MCF 10A (cell line): Measurements from ENCODE around the gene SPATA46. TPM values are rescaled to one million over a fixed set of nuclear protein-coding genes. Genes with fewer than 3 reads are reported as not detected.
"Not testable (repeated sequence)": the region's sequence is repeated elsewhere in the genome, so short reads cannot be mapped to it uniquely, and the experiment has no call there.

Experiments
- BruUV-seq: library from RNA; stranded (reverse); fragments of 400-500 nt; replicated peaks from 2 replicates; lab custom pipeline; 2021; lab: Mats Ljungman, UMichigan
- CTCF ChIA-PET: fragments of 300-600 bp; sonication (Branson Sonifier 250); formaldehyde crosslinking; extraction: SDS; loops from one replicate; lab custom pipeline; 2021; ENCODE audit warnings: antibody characterized with exemption, inconsistent platforms; lab: Yijun Ruan, JAX
- POLR2A ChIA-PET: fragments of 300-600, 350-650 bp; sonication (Branson Sonifier 250); formaldehyde crosslinking; extraction: SDS; loops from one replicate; lab custom pipeline; 2020; ENCODE audit warnings: antibody characterized with exemption, inconsistent platforms; lab: Yijun Ruan, JAX
- DNase-seq: peaks from one replicate; pipeline ENCODE4 v3.0.0-alpha.2; 2018; ENCODE audit not compliant: unreplicated experiment
- H3K27ac Mint-ChIP-seq: one replicate; pipeline ENCODE4 v1.8.0; 2022; ENCODE audit warnings: mild to moderate bottlenecking, low read depth, mixed read lengths; ENCODE audit not compliant: unreplicated experiment
- H3K27me3 Mint-ChIP-seq: one replicate; pipeline ENCODE4 v1.8.0; 2022; ENCODE audit warnings: mixed read lengths; ENCODE audit not compliant: insufficient read depth, unreplicated experiment
- H3K36me3 Mint-ChIP-seq: one replicate; pipeline ENCODE4 v1.8.0; 2022; ENCODE audit warnings: mild to moderate bottlenecking, moderate library complexity, mixed read lengths; ENCODE audit not compliant: insufficient read depth, unreplicated experiment
- H3K4me1 Mint-ChIP-seq: one replicate; pipeline ENCODE4 v1.8.0; 2022; ENCODE audit warnings: mixed read lengths; ENCODE audit not compliant: insufficient read depth, unreplicated experiment
- H3K4me3 Mint-ChIP-seq: one replicate; pipeline ENCODE4 v1.8.0; 2022; ENCODE audit warnings: mild to moderate bottlenecking, moderate library complexity, mixed read lengths; ENCODE audit not compliant: unreplicated experiment
- H3K9me3 Mint-ChIP-seq: one replicate; pipeline ENCODE4 v1.8.0; 2022; ENCODE audit warnings: mixed read lengths; ENCODE audit not compliant: unreplicated experiment
- CTCF ChIP-seq: fragments of 200-600 bp; IDR thresholded peaks from one replicate; pipeline ENCODE4 v1.8.0; 2022; ENCODE audit warnings: antibody characterized with exemption, mild to moderate bottlenecking; ENCODE audit not compliant: unreplicated experiment
- intact Hi-C: fragments of 100-400 bp; cut with micrococcal nuclease; formaldehyde crosslinking; loops from 2 replicates; pipeline ENCODE4 v1.14.1; 2022
- total RNA-seq: library from RNA; stranded (reverse); gene quantifications from 2 replicates; pipeline ENCODE4 v1.2.3, GENCODE V29; 2022

SPATA46 gene
- total RNA-seq, 1 experiment from 2014 or later, result not detected

DNA sequence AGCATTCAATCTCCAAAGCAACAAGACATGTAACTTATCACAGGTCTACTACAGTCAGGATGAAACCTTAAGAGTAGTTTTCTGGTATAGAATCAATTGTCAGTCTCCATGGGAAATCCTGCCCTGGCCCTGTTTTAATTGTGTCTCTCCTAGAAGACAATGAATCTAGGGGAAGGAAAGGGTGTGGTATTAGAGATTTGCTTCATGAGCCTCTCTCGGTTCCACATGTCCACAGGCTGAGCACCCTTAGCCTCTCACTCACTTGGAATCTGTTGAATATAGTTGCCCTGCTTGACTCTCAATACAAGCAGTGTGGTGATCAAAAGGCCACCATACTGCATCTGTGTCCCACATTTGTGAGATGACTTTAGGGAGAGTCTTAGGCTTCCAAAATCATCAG lies 17.7 kb downstream of the SPATA46 start:
- H3K36me3 Mint-ChIP-seq, result no peaks in the 10 kb centered on the region
- no peak overlapping the region for H3K4me3 Mint-ChIP-seq
- POLR2A ChIA-PET, result no interaction called here
- no peaks in the 10 kb centered on the region for H3K9me3 Mint-ChIP-seq
- no peak for TF ChIP-seq CTCF
- intact Hi-C loops, result loop anchor here (2.0 to 5.0 kb wide), 2 partner anchors 150 to 253 kb away; no protein-coding TSS in a partner anchor
- H3K4me1 Mint-ChIP-seq, result peaks cover 8% of the 10 kb centered on the region
- BruUV-seq, result no TSS peak
- no peak for DNase-seq
- CTCF ChIA-PET, result interaction anchor here (1.4 kb wide), 1 partner anchor 24 kb away, joined by 4 read pairs; no protein-coding TSS in a partner anchor
- H3K27ac Mint-ChIP-seq, result no peak overlapping the region
- H3K27me3 Mint-ChIP-seq, result no peaks in the 10 kb centered on the region

GRCh38 chr1:162357681-162358266 lies 18.9 kb downstream of the SPATA46 start:
- Mint-ChIP-seq H3K27ac (no peak overlapping the region), H3K9me3 (no peaks in the 10 kb centered on the region), H3K4me1 (peaks cover 8% of the 10 kb centered on the region), H3K27me3 (no peaks in the 10 kb centered on the region), H3K36me3 (no peaks in the 10 kb centered on the region), H3K4me3 (no peak overlapping the region)
- peak; percentile 83 for TF ChIP-seq CTCF
- peak; percentile 80 for DNase-seq
- CTCF ChIA-PET, result interaction anchor here (0.5 to 3.5 kb wide), 18 partner anchors 9 to 302 kb away, joined by 3 to 67 read pairs (median 4); no protein-coding TSS in a partner anchor
- POLR2A ChIA-PET, result interaction anchor here (1.0 to 1.9 kb wide), 2 partner anchors 14 to 31 kb away, joined by 4 to 9 read pairs; no protein-coding TSS in a partner anchor
- intact Hi-C loops, result loop anchor here (1.0 to 5.0 kb wide), 4 partner anchors 35 to 301 kb away; no protein-coding TSS in a partner anchor
- no TSS peak for BruUV-seq

DNA sequence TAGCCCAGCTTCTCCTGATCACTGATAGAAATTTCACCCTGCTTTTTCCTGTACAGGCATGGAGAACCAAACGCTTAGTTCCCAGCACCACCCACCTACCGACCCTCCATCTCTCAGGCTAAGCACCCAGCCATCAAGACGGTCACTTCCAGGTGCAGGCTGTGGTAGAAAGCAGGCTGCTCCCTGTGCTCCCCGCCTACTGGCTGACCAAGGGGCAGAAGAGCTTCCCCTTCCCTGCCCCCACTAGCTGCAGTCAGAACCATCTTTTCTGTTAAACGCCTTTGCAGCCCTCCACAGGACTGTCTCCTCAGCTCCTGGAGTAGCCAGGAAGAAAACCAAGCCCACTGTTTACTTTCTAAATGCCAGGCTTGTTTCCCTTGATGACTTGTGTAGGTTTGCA lies 23.0 kb downstream of the SPATA46 start:
- no peak overlapping the region for H3K27ac Mint-ChIP-seq
- BruUV-seq, result no TSS peak
- no peak for DNase-seq
- H3K4me1 Mint-ChIP-seq, result peaks cover 37% of the 10 kb centered on the region
- H3K9me3 Mint-ChIP-seq, result no peaks in the 10 kb centered on the region
- POLR2A ChIA-PET, result no interaction called here
- CTCF ChIA-PET, result interaction anchor here (0.9 to 3.4 kb wide), 3 partner anchors 13 to 298 kb away, joined by 4 to 14 read pairs (median 5); no protein-coding TSS in a partner anchor
- H3K4me3 Mint-ChIP-seq, result no peak overlapping the region
- no peaks in the 10 kb centered on the region for H3K36me3 Mint-ChIP-seq
- intact Hi-C loops, result no loop called here
- no peaks in the 10 kb centered on the region for H3K27me3 Mint-ChIP-seq
- no peak for TF ChIP-seq CTCF

GRCh38 chr1:162353078-162353477 lies 23.6 kb downstream of the SPATA46 start:
- POLR2A ChIA-PET, result no interaction called here
- H3K27ac Mint-ChIP-seq, result no peak overlapping the region
- H3K4me3 Mint-ChIP-seq, result no peak overlapping the region
- no peaks in the 10 kb centered on the region for H3K36me3 Mint-ChIP-seq
- intact Hi-C loops, result no loop called here
- H3K4me1 Mint-ChIP-seq, result peaks cover 37% of the 10 kb centered on the region
- no TSS peak for BruUV-seq
- no peaks in the 10 kb centered on the region for H3K27me3 Mint-ChIP-seq
- no peak for DNase-seq
- no peak for TF ChIP-seq CTCF
- CTCF ChIA-PET, result interaction anchor here (1.1 to 3.4 kb wide), 3 partner anchors 39 to 297 kb away, joined by 4 to 14 read pairs (median 5); no protein-coding TSS in a partner anchor
- no peaks in the 10 kb centered on the region for H3K9me3 Mint-ChIP-seq

- intact Hi-C loops, result not testable (repeated sequence)
These were observed 24.8 kb downstream of the SPATA46 start for GRCh38 chr1:162351874-162352273.

More at GRCh38 chr1:162351874-162352273, 24.8 kb downstream of the SPATA46 start:
- H3K4me1 Mint-ChIP-seq, result peaks cover 29% of the 10 kb centered on the region
- H3K27ac Mint-ChIP-seq, result peak overlapping the region; percentile 2
- H3K9me3 Mint-ChIP-seq, H3K4me3 Mint-ChIP-seq, BruUV-seq, H3K36me3 Mint-ChIP-seq, DNase-seq, H3K27me3 Mint-ChIP-seq: not testable (repeated sequence)
- ChIA-PET POLR2A (interaction anchor here (1.0 kb wide), 1 partner anchor 20 kb away, joined by 3 read pairs; no protein-coding TSS in a partner anchor), CTCF (interaction anchor here (1.0 to 3.4 kb wide), 5 partner anchors 15 to 560 kb away, joined by 3 to 14 read pairs (median 4); partner anchors contain the start of gene C1orf226)
